ENCODE data around the gene PSMD7.

PSMD7 gene

DNA sequence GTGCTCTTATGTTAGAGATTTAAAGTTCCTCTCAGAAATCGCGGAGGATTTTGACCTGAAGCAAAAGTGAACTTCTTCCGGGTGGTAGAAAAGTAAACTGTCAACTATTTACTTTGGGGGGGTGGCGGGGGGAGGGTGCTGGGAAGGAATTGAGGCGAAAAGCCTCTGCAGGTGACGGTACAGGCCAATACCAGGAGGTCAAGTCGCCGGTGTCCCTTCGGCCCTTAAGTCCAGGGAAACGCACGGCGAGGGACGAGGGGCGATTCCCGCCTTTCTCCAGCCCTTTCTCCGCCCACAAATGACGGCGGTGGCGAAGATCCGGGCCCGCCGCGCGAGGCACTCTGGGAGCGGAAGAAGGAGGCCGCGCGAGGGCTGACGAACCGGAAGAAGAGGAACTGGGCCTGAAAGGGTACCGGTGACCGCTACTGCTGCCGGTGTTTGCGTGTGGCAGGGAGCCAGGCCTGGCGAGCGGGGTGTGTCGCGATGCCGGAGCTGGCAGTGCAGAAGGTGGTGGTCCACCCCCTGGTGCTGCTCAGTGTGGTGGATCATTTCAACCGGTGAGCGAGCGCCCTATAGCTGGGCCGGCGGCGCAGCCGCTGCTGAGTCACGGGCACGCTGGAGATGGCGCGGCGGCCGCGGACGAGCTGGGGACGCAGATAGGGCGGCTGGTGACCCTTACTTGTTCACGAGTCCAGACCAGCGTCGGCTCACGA lies at the start of gene PSMD7:
Gene PSMD7 (plus strand): TSS at position 383 of the 713 bp plus-strand sequence. CDS start 101 bp downstream, at position 484.
- DNase-seq (ENCODE audit: low spot score), result peak; percentile 95

DNA sequence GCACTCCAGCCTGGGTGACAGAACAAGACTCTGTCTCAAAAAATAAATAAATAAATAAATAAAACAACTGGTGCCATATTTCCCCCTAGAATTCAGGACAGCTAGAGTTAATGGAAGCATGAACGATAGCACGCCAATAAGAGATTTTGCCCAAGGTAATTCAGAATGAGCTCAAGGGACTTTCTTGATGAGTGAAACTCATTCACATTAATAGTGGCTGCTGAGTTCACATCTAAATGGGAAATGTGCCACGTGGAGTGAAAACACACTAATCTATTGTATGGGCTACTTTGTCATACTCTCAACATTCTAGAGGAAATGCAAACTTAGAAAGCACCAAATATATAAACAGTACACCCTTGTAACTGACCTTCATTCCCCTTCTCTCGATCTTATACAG lies 47.4 kb upstream of the PSMD7 start:
- no peak for DNase-seq (ENCODE audit: low spot score)

DNA sequence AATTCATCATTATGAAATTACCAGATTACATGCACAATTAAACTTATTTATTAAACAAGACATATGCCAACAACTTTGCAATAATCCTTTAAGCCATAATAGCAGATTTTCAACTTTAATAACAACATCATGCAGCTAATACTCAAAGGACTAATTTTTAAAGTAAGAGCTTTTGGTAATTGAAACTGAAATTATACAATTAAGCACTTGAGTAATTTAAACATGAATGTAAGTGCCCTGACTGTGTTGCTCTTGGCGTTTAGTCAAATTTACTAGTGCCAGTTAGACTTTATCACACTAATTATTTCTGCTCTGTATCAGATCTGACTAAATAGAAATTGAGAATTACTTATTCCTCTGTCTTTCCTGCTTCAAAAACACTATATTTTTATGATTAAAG lies 46.8 kb upstream of the PSMD7 start:
- no peak for DNase-seq (ENCODE audit: low spot score)

DNA sequence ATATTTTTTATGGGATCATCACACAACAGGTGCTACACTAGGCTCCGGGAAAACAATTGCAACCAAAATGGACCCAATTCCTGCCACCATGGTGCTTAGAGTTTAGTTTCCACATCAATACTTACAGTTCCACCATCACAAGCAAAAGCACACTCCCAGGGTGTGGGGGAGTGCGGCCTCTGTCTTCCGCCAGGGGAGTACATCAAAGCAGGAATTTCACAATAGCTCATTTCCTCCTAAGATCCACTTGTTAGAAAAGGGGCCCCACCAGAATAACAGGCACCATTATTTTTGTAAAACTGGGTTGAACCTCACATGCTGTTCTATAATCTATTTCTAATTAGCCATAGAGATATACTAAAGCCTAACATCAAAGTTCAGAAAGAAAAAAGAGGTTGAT lies 44.3 kb upstream of the PSMD7 start:
- DNase-seq (ENCODE audit: low spot score), result no peak

DNA sequence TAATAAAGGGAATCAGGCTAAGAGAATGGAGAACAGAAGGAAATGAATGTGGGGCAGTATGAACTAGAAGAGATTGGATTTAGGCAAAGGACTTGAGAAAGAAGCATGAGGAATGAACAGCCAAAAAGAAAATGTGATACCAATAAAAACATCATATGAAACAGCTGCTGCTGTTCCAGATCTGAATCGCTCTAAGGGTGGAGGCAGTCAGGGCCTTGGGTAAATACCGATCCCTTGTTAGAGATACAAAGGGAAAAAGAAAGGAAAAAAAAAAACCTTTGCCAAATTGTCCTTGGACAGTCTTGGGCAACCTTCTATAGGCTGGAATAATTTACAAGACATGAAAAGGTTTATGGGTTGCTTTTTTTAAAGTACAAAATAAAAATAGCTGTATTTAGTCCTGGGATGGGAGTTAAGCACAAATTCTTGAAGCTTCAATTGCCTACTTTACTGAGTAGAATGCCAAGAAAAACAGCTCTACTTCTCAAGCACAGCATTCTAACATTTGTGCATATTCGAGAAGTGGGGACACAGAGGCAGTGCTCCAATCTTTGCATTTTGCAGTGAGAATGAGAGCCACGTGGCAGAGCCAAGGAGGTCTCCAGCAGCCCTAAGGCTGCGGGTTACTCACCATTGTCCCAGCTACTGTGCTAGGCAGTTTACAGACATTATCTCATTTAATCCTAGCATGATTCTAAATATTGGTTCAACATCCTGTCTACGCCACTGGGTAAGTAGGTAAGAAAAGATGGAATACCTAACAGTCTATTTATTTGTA lies 43.3 kb upstream of the PSMD7 start:
- no peak for DNase-seq (ENCODE audit: low spot score)

DNA sequence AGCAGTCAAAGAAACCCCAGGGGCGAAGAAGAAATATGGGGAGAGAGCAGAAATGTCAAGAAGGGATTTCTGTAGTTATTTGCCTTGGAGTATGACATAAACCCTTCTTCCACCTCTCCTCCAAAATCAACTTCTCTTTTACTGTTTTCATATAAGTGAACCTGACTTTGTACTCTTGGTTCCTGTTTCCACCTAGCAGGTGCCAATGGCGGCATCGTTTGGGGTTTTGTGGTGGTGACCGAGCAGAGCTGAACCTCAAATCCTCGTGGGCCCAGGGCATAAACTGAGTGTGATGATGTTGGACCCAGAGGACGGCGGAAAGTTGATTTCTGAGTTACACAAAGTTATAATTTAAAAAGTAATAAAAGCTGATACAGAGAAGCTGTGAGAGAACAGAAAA lies 39.6 kb upstream of the PSMD7 start:
- peak; percentile 22 for DNase-seq (ENCODE audit: low spot score)

DNA sequence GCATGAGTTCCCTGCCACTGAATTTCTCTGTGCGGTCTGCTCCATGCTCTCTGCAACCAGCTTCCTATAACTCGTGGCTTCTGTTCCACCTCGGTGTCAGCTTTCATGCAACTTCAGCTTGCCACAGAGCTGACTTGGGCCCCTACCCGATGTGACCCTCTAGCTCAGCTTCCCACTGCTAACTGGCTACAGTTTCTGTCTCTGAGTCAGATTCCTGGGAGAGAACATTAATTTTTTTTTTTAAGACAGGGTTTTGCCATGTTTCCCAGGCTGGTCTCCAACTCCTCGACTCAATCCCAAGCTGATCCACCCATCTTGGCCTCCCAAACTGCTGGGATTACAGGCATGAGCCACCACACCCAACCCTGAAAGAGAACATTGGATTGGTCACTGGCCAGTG lies 35.5 kb upstream of the PSMD7 start:
- no peak for DNase-seq (ENCODE audit: low spot score)

DNA sequence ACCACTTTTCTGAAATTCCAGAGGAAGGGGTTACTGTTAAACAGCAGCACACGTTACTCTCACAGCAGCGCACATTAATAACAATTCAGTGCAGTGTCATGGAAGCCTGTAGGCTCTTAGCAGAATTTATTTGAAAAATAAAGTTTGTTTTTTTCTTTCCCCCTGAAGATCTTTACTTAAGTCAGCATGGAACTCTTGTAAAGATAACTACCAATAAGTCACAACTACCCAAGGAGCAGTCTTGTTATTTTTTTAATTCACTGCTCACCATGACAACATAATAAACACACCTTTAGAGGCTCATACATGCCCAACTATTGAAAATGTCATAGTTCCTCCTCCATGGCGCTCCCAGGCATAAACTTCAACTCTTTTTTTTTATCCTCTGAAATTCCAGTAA lies 31.8 kb upstream of the PSMD7 start:
- DNase-seq (ENCODE audit: low spot score), result no peak

DNA sequence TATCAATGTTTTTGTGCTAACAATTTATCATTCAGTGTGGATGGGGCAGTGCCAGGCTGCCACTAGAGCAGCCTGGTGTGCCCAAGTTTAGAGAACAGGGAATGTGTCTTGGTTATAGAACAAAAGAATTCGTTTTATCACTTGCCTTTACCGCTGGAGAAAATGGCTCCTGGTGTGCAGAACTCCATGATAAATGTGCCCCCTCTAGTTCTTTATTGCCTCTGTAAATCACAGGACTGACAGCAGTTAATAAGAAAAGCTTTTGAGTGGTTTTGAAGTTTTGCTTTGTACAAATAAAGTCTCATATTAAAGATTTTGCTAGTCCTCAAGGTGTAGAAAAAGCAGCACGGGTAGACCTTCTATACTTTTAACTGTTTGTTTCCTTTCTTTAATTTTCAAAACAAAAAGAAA lies 28.2 kb upstream of the PSMD7 start:
- no peak for DNase-seq (ENCODE audit: low spot score)

DNA sequence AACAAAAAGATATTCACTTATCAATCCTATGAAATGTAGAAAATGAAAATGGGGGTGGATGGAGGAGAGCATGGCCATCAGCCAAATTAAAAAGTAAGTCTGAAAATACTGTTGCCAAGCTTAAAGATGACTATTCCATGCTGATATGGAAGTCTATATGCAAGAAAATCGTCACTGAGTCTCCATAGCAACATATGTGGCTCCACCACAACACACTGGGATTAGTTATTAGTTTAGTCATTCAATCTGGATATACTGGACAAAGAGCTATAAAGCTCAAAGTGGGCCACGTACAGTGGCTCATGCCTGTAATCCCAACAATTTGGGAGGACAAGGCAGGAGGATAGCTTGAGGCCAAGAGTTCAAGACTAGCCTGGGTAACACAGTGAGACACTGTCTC lies 24.7 kb upstream of the PSMD7 start:
- no peak for DNase-seq (ENCODE audit: low spot score)

DNA sequence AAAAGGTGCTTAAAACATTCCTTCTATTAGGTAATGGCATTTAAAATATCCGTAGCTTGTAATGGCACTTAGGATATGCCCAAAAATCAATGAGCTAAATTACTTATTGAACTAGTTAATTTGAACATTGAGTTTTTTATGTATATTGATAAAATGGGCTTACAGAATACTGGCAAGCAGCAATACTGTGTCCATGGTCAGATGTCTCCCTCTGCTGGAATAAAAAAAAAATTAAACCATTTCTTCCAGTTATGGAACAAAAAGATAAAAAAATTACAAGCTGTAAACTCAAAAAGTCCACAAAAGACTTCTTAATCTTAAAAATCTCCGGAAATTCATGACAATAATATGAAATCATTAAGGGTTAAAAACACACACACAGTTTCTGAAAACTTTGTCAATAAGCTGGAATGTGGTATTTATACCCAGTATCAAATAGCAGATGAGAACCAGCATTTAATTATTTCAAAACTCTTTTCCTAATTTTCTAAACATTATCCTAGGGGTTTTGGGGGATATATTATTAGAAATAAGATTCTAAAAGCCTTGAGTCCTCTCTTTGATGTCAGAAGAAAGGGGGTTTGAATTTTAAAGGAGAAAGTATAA lies 21.5 kb upstream of the PSMD7 start:
- DNase-seq (ENCODE audit: low spot score), result peak; percentile 57

DNA sequence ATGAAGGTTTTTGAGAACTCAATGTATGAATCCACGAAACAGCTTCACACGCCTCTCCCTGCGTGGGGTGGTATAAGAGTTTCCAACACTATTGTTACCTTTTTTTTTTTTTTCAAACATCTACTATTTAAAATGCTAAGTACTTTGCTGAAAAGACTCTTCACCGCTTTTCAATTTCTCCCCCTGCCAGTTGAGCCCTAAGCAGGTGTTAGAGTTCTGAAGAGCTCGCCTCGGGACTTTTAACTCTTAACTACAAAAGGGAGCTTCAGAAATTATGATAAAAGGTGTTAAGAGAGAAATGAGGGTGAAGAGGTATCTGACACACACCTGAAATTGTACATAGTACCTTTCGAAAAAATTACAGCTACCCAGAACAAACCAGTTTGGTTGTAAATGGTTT lies 20.9 kb upstream of the PSMD7 start:
- no peak for DNase-seq (ENCODE audit: low spot score)

DNA sequence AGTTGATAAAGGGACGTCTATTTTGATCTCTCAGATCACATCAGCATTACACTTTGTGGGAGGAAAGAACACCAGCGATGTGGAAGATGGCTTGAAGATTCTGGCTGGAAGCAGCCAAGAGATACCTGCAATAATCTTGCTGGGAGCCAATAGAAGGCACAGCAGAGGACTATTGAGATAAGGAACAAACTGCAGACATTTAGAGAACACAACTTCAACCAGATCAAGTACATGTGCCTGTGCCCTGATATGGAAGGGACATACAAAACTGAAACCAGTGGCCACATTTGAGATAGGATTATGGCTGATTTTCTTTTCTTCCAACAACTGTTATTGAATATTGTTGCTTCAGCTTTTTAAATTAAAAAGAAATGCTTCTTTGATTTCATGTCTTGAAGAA lies 18.6 kb upstream of the PSMD7 start:
- no peak for DNase-seq (ENCODE audit: low spot score)

DNA sequence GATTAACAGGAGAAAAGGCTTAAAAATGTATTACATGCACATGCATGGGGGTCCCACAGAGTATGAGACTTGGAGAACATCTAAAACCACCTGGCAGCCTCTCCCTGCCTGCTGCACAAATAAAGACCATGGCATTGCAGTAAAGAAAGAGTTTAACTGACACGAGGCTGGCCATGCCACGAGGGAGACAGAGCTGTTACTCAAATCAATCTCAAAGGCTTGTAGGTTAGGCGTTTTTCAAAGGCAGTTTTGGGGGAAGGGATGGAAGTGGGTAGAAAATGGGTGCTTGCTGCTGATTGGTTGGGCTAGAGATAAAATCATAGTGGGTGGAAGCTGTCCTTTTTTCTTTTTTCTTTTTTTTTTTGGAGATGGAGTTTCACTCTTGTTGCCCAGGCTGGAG lies 17.3 kb upstream of the PSMD7 start:
- no peak for DNase-seq (ENCODE audit: low spot score)

DNA sequence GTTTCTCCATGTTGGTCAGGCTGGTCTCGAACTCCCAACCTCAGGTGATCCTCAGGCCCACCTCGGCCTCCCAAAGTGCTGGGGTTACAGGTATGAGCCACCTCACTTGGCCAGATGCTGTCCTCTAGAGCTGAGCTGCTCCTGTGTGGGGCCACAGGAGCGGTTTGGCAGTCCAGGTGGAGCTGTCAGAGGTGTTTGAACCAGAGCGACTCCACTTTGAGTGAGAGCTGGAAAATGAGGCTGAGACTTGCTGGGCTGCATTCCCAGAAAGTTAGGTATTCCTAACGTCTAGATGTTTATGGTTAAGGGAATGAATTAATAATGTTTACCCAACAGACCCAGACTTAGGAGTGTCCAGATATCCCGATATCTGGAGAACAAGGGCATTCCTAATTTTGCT lies 16.8 kb upstream of the PSMD7 start:
- DNase-seq (ENCODE audit: low spot score), result no peak

DNA sequence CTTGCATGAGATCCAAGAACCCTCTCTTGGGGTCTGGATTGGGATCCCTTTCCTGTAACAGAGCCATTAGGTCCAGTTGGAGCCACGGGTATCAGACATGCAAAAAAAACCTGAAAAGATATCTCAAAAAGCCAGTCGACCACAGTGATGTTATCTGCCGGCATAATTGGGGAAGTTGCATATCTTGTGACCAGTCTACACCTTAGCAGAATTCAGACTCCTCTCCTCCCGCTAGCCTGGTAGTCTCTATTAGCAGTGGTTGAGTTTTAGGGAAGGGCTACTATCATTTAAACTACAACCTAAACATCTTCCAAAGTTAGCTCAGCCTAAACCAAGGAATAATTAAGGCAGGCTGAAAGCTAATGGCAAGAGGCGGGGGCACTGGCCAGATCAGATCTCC lies 16.2 kb upstream of the PSMD7 start:
- DNase-seq (ENCODE audit: low spot score), result no peak

DNA sequence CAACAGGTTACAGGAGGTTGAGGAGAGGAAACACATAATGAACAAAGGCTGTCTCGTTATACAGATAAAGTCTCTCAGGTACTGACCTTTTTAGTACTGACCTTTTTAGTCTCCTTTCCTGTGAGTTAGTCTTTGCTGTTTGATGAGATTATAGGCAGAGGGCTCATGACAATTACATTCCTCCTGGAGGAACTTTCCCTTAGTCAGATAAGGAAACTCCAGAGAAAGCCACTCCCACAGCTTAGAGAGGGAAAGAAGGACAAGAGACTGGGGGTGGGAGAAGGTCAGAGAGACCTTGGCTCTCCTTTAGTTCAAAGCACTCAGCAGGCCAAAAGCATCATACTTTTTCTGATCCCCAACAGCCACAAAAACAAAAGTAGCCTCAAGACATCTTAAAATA lies 15.3 kb upstream of the PSMD7 start:
- DNase-seq (ENCODE audit: low spot score), result no peak

DNA sequence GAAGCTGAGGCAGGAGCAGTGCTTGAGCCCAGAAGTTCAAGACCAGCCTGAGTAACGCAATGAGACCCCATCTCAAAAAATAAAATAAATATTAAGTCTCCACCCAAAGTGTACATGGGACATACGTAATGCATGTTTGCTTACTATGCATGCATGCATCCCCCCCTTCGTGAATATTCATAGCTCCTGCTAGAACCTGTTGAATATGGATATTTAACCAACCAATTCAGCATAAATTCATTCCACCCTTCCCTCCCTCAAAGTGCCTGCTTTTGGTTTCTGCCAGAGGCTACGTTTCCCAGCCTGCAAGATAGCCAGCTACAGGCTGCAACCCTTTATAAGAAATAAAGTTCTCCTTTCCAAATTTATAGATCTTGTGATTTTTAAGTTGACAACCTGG lies 12.9 kb upstream of the PSMD7 start:
- DNase-seq (ENCODE audit: low spot score), result no peak

DNA sequence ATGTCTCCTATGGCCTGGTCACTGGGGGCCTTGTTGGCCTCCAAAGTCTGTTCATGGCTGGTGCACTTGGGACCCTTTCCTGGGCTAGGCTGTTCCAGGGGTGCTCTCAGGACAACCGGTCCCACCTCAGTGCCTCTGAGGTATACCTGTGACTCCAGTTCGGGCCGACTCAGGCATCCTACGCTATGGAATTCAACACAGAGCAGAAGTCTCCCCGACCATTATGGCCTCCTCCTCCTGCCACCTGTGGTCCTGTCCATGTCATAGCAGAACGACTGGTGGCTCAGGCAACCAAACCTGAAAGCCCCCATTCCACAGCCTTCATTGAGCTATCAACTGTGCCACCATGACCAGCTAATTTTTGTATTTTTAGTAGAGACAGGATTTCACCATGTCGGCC lies 8.5 kb upstream of the PSMD7 start:
- DNase-seq (ENCODE audit: low spot score), result no peak

DNA sequence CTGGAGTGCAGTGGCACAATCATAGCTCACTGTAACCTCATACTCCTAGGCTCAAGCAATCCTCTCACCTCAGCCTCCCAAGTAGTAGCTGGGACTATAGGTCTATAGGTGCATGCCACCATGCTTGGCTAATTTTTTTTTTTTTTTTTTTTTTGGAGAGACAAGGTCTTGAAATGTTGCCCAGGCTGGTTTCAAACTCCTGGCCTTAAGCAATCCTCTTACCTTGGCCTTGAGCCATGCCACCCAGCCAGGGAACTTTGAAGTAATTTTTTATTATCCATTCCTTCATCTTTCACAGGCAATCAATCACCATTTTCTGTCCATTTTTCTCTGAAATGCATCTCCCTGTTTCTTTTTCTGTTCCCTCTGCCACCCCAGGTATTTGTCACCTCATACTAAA lies 6.3 kb upstream of the PSMD7 start:
- no peak for DNase-seq (ENCODE audit: low spot score)

DNA sequence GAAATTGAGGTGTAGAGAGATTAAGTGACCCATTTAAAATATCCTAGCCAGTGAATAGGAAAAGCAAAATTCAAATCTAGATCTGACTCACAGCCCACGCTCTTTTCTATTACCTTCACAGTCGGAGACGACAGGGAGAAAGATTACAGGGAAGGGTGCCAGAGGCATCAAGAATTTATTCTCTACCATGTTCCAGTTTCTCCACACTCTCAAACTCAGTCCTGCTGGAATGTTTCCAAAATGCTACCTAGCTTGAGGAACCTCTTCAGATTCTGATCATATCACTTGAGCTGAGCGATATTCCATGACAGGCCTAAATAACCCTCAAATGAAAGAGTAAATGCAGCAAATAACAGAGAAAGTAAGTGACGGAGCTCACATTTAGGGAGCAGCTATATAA lies 5.4 kb upstream of the PSMD7 start:
- no peak for DNase-seq (ENCODE audit: low spot score)

DNA sequence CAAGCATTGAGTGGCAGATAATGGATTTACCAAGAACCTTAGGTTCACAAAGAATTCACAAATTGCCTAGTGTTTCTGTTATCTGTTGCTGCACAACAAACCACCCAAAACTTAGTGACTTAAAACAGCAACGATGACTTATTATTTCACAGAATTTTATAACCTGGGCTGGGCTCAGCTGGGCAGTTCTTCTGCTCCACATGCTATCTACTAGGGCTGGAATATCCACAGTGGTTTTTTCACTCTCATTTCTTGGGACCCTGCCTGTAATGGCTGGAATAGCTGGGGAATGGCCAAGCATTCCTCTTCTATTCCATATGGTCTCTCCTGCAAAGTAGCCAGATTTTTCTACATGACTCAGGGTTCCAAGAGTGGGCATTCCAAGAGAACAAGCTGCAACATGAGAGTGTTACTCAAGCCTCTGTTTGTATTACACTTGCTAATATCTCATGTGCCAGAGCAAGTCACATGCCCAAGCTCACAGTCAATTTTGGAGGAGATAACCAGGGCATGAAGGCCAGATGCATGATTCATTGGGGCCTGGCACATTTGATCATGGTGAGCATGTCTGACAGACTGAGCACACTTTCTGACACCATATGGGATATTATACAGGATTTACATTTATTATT lies 4.9 kb upstream of the PSMD7 start:
- no peak for DNase-seq (ENCODE audit: low spot score)

DNA sequence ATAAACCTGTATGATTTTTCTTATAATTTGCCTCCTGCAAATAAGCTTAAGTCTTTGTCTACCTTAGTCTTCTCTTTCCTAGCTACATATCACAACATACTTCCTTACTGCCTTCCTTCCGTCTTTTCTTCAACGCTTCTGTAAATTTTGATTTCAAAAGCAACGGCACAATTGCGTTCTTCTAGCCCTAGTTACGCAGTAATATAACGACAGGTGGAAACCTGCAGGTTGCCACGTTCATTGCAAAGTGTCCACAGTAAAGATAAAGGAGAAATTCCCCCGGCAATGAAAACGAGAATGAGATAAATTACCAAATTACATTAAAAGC lies 546 bp upstream of the PSMD7 start:
- DNase-seq (ENCODE audit: low spot score), result peak; percentile 82

Data from NAMALWA (cell line).